HG03378 (cell line): ENCODE data around the gene DOHH.

Experiments used
- ATAC-seq: cut with Tn5 transposase; IDR thresholded peaks from one replicate; pipeline ENCODE4 v1.9.1; 2021; ENCODE audit warnings: mild to moderate bottlenecking, moderate library complexity; ENCODE audit not compliant: unreplicated experiment

DOHH gene

GRCh38 chr19:3443840-3444694 lies 56.4 kb downstream of the DOHH start:
- no peak for ATAC-seq

- no peak for ATAC-seq
Measured at GRCh38 chr19:3442487-3443071, 57.9 kb downstream of the DOHH start.

GRCh38 chr19:3441986-3442329 lies 58.5 kb downstream of the DOHH start:
- no peak for ATAC-seq

GRCh38 chr19:3441089-3441985 lies 59.1 kb downstream of the DOHH start:
- ATAC-seq = no peak
